ENCODE measurements around the gene ZNF24.

The ZNF24 gene

DNA sequence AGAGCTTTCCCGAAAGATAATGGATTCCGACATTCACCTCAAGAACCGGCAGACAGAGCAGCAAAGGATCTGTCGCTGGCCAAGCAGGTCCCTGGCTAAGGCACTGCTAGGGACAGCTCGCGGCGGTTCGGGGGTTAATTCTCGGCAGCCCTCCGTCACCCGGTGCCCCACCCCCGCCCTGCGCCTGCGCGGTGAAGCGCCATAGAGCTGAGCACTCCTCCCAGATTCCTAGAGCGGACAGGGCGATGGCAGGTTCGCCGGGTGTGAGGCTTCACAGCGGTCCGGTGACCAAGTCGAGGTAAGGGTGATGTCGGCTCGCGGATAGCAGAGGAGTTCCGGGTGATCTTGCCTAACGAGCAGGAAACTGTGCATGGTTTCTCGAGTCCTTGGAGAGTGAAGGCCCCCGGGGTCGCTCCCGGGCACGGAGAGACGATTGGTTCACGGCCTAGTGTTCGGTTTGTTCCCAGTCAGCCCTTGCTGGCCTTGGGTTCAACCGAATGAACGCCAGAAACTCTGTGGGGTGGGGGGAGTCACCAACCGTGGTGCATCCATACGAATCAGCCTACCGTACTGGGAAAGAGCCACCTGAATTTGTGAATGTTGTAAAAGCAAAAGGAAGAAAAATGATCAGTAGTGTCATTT lies 54.0 kb downstream of the ZNF24 start, which contains the start of gene ZSCAN30:
Gene ZSCAN30 (minus strand): TSS at position 136 of the 642 bp plus-strand sequence. CDS start 25,877 bp downstream, outside the sequence.
- DNase-seq = peak; percentile 95

DNA sequence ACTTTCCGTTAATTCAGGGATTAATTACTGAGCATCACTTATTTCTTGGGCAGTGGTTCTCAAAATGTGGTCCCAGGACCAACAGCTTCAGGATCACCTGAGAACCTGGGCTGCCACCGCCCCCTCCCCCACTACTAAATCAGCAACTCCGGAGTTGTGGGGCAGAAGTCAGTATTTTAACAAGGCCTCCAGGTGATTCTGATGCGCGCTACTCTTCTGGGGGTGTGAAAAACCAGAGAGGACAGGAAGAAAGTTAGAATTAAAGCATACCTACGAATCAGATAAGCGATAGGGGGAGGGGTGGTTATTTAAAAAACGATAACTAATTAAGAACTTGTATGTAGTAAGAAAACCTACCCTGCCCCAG lies 54.5 kb downstream of the ZNF24 start:
- DNase-seq = peak; percentile 40

DNA sequence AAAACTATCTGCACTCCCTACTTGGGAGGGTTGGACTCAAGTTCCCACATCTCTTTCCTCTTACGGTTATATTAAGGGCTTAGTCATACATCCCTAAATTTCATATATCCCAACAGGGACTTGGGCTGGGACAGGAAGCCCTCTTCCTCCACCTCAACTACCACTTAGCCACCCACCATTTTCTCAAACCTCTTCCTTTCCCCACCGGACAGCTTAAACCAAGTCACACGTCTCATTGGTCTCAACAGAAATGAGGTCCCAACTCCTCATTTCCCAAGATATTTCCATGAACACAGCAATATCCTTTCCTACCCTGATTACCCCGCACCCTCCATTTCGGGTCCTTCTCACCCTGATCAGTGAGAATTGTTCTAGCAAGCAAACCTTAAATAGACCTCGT lies 54.9 kb downstream of the ZNF24 start:
- no peak for DNase-seq

DNA sequence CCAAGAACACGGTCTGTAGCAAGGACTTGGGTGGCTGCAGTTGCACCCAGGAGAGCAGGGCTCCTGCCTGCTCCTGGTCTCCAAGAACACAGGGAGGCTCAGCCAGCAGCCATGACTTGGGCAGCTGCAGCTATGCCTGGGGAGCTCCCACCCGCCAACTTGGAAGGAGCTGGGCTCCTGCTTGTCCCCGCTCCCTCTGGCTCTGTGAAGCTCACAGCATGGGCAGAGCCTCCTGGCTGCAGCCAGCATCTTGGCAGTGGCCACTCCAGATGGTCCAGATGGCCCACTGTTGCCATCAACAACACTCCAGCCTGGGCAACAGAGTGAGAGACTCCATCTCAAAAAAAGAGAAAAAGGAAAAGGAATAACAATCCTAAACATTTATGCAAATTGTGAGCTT lies 59.4 kb downstream of the ZNF24 start:
- no peak for DNase-seq

DNA sequence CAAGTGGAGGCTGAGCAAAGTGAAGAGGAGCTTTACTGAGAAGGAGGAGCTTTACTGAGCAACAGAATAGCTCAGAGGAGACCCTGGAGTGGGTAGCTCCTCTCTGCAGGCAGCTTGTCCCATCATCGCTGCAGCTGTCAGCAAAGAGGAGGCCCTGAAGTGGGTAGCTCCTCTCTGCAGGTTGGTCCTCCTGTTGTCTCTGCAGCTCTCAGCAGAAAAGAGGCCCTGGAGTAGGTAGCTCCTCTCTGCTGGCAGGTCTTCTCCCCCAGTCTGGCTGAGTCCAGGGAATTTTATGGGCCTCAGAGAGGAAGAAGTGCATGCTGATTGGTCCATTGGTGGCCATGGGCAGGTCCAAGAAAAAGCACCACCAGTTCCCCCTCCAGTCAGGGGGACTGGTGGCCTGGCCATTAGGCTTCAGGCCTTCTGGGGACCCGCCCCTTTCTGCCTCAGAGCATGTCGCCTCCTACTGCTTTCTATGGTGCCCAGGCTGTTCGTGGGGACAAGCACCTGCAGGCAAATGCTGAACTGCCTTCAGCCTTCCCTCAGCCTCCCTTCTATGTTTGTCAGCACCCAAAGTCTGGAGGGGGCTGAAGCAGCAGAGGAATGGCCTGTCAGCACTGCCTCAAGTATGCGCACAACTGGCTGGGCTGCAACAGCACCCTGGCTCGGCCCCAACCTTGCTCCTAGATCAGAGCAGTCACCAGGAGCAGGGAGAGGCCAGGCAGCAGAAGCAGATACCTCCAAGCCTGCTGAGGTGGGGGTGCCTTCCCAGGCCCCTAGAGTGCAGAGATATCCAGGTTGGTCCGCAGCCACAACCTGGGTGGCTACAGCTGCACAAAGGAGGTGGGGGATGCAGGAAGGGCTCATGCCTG lies 60.1 kb downstream of the ZNF24 start:
- DNase-seq = no peak

DNA sequence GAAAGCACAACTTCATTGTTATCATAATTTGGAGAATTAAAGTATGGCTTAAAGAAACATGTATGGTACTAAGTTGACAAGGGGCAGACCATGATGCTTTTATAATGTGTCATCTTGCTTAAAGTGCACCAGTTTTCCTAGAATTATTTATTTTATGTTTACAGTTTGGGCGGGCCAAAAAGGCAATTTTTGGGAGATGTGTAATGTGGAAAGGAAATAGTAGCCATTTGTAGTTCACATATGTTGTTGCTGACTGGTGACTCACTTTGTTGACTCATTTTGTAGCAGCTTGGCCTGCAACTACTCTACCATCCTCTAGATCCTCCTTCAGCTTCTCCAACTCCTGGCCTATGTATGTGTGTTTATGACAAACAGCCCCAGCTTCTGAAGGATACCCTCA lies 61.9 kb downstream of the ZNF24 start:
- DNase-seq = no peak
